Fibroblast of peridontal ligament (primary cell): ENCODE results near the gene TRIM8.
A peak's percentile ranks its signal among the peaks of the same experiment; 100 is the strongest.

ENCODE experiments used
- DNase-seq: peaks from one replicate; pipeline ENCODE4 v3.0.0-alpha.2; 2010; ENCODE audit errors: extremely low read depth

Gene TRIM8, protein sequence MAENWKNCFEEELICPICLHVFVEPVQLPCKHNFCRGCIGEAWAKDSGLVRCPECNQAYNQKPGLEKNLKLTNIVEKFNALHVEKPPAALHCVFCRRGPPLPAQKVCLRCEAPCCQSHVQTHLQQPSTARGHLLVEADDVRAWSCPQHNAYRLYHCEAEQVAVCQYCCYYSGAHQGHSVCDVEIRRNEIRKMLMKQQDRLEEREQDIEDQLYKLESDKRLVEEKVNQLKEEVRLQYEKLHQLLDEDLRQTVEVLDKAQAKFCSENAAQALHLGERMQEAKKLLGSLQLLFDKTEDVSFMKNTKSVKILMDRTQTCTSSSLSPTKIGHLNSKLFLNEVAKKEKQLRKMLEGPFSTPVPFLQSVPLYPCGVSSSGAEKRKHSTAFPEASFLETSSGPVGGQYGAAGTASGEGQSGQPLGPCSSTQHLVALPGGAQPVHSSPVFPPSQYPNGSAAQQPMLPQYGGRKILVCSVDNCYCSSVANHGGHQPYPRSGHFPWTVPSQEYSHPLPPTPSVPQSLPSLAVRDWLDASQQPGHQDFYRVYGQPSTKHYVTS

GRCh38 chr10:102644066-102644645, at the start of gene TRIM8:
Gene TRIM8 (plus strand): TSS chr10:102644479. CDS start chr10:102644618, 139 bp downstream.
- no peak for DNase-seq

GRCh38 chr10:102595293-102595692, 49.0 kb upstream of the TRIM8 start:
- no peak for DNase-seq

GRCh38 chr10:102595897-102596296, 48.4 kb upstream of the TRIM8 start:
- no peak for DNase-seq

DNA sequence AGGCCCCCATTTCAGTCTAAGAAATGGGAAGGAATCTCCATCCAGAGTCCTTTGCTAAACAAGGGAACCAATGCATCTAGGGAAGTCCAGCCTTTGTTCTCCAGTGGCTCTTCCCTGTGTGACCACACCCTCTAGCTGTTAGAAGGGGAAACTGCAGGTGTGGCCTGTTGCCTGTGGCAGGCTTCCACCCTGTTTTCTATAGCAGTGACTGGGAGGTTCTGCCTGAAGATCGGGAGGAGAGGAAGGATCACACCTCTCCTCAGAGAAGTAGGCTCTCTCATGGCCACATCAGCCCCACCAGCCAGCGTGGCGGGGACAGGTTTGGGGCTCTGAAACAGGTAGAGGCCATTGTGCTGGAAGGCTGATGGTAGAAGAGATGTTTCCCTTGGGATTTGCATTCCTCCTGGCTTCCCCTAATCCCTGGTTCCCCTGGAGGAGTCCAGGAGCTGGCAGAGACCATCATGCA, 47.7 kb upstream of the TRIM8 start:
- DNase-seq, result peak; percentile 50

DNA sequence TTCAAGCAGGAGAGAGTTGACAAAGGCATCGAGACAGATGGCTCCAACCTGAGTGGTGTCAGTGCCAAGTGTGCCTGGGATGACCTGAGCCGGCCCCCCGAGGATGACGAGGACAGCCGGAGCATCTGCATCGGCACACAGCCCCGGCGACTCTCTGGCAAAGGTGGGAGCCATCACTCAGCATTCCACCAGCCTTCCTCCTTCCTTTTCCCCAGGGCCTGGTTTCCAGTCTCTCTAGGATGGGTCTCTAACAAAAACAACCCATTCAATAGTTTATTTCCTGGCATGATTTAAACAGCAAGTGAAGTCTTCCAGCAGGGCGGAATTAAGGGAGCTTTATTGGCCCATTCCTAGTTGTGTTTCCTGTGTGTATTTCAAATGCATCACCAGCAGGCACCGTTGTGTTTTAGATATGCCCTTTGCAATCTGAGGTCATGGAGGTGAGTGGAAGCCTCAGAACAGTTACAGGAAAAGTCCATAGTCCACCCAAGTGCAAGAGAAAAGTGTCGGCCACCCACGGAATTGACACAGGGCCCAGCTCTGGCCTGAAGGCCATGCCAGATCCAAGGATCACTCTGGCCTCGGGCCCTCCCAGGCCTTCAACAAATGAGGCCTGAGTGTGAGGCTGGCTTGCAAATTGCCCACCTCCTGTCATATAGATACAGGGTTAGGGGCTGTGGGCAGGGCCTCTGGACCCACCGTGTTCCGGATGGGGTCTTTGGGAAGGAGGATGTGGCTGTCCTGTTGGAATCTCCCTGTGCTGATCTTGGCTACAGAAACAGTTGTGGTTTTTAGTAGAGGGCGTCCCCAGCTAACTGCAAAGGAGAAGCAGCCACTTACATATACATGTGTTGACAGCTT, 46.9 kb upstream of the TRIM8 start:
- DNase-seq, result no peak

DNA sequence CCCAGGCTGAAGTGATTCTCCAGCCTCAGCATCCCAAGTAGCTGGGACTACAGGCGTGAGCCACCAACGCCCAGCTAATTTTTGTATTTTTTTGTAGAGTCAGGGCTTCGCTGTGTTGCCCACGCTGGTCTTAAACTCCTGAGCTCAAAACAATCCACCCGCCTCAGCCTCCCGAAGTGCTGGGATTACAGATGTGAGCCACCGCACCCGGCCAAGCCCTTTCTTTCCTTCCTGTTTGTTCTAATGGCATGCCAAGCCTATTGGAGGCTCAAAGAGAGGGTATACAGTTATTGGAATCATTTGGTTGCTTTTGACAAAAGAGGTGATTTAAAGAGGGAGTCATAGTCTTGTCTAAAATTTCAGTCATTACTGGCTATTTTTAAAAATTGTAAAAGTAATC, 46.0 kb upstream of the TRIM8 start:
- no peak for DNase-seq

- no peak for DNase-seq
Observed at GRCh38 chr10:102599565-102600327, 44.5 kb upstream of the TRIM8 start.

- no peak for DNase-seq
Observed at GRCh38 chr10:102600816-102601215, 43.5 kb upstream of the TRIM8 start.

- DNase-seq, result no peak
Observed at GRCh38 chr10:102601639-102602038, 42.6 kb upstream of the TRIM8 start.

- DNase-seq, result peak; percentile 73
Observed at GRCh38 chr10:102602272-102603045, 41.8 kb upstream of the TRIM8 start.

DNA sequence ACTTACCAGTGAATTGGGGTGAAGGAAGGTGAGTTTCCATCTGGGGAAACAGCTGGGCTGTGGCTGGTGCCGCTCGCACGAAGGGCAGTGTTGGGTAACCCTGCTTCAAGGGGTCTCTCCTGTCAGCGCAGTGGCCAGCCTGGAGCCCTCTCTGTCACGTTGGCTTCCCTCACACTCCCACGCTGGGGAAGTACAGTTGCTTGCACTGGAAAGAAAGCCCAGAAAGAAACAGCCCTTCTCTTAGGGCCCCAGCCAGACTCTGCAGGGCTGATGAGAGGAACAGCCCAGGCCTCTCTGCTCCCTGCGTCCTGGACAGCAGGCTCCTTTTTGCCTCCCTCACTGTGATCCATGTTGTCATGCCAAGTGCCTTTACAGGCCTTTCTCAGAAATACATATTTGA, 40.3 kb upstream of the TRIM8 start:
- DNase-seq, result no peak

- DNase-seq, result no peak
Observed at GRCh38 chr10:102604439-102604841, 39.8 kb upstream of the TRIM8 start.

GRCh38 chr10:102605712-102606111, 38.6 kb upstream of the TRIM8 start:
- no peak for DNase-seq

DNA sequence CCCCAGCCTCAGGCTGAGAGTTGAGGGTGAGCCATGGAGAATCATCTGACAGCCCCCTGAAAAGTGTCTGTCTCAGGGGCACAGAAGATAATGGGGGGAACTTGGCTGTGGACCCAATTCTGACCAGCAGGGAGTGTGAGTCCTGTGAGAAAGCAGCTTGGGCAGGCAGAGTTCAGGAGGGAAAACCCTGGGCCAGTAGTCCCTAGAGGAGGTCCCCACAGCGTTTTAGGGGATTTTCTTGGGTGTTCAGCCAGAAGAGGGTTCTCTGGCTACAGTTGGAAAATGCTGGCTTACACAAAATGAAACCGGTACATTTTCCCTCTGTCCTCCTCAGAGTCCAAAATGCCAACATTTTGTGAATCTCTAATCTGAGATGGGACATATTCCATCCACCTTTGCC, 35.8 kb upstream of the TRIM8 start:
- no peak for DNase-seq

DNA sequence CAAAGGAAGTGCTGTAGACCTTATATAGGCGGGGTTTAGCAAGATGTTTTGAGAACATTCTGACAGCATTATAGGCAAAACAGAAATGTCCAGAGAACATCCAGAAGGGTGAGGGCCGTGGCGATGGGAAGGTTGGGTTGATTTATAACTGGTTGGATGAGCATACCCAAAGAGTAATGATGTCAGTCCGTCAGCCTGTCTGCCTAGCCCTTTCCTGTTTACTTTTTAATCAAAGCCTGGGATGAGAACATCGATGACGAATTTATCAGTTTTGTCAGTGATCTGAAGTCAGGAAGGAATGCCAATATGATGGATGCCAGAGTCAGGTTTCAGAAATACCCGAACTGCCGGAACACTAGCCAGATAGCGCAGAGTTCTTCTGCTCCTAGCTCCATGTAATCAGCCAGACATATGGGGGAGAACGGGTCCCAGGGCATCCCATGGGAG, 33.8 kb upstream of the TRIM8 start:
- DNase-seq, result no peak

DNA sequence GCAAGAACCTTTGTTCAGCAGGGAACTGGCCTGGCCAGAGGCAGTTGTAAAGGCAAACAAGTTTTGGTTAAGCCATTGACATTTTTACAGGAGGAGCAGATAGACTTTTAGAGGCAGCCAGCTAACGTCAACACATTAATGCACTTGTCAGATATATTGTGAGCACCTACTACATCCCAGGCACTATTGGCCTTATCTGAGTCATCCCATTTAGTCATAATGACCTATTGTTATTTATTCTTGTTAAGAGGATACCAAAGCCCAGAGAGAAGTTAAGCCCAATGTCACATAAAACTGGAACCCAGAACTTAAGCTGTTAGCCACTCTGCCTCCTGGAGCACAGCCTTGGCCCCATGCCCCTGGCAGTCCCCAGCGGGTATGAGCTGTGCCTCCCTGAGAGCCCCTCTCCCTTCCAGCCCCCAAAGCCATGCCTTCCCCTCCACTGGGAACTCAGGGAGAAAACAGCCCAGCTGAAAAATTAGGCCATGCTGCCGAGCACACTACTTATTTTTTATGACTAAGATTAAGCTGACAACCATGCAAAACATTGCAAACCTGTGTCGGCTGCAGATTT, 32.7 kb upstream of the TRIM8 start:
- DNase-seq, result no peak

- no peak for DNase-seq
Observed at GRCh38 chr10:102612964-102613275, 31.4 kb upstream of the TRIM8 start.

DNA sequence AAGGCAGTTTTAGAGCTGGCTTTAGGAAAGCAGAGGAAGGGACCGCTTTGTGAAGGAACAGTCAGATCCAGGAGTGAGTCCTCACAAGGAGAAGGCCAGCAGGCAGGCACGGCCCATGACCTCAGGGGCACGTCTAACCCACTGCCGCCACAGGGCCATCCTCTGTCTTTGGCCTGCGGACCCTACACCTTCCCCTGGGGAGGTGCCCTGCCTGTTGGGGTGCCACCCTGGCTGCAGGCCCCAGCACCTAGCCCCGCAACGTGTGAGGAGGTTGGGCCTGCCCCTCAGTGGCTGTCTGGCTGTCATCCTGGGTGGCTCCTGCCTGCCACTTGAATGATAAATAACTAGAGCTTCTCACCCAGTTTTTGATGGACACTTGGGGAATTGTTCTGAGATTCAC, 31.0 kb upstream of the TRIM8 start:
- DNase-seq, result no peak

DNA sequence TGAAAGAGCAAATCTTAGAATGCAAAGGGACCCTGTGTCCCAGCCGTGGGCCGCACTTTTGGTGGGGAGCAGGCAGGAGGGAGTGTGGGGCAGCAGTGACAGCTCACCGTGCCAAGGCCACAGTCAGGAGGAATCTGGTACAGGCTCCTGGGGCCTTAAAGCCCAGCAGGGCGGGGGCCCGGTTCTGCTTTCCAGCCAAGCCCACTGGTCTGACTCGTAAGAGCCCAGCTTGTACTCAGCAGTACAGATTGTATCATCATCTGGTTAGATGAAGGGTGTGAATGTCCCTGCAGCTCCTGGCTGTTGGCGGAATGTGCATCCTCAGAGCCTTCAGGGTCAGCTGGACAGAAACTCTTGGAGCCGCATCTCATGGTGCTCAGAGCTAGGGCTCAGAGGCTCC, 30.5 kb upstream of the TRIM8 start:
- DNase-seq, result no peak

- DNase-seq, result no peak
Observed at GRCh38 chr10:102614888-102615287, 29.4 kb upstream of the TRIM8 start.
